GM23248 (cell line): ENCODE measurements around the gene HYI.

Experiments
- EZH2 ChIP-seq: fragments of 200-600 bp; sonication (generic); IDR thresholded peaks from 2 replicates; pipeline ENCODE4 v1.6.1; 2018; ENCODE audit warnings: antibody characterized with exemption, mild to moderate bottlenecking; ENCODE audit not compliant: insufficient read depth, poor library complexity, severe bottlenecking
- EZH2phosphoT487 ChIP-seq: fragments of 200-600 bp; sonication (generic); IDR thresholded peaks from 2 replicates; pipeline ENCODE4 v1.6.1; 2018; ENCODE audit warnings: antibody characterized with exemption, moderate library complexity, mild to moderate bottlenecking, low read depth; ENCODE audit not compliant: insufficient read depth

GRCh38 chr1:43430831-43431230, 22.9 kb downstream of the HYI start:
- TF ChIP-seq EZH2 (no peak), EZH2phosphoT487 (no peak)
